ENCODE data around the gene USP20.

The USP20 gene

GRCh38 chr9:129823542-129823934, 11.7 kb upstream of the USP20 start:
- DNase-seq (ENCODE audit: low read depth in 2 of 2), result no peak

DNA sequence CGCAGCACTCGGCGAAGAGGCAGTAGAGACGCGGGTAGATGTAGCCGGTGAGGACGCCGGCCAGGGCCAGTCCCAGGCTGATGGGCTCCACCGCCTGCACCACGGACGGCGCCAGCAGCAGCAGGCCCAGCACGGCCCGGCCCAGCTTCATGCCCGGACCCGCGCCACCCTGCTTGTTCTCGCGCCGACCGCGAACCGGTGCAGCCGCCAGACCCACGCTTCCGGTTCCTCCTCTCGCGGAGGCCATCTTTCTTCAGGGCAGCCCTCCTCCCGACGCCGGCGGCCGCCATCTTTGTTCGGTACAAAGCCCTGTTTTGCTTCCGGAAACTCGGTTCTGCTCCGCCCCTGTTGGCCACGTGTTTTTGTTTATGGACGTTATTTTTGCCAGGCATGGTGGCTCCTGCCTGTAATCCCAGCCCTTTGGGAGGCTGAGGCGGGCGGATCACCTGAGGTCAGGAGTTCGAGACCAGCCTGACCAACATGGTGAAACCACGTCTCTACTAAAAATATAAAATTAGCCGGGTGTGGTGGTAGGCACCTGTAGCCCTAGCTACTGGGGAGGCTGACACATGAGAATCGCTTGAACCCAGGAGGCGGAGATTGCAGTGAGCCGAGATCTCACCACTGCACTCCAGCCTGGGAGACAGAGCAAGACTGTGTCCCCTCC, 11.2 kb upstream of the USP20 start, which contains the start of gene TOR1A:
TSS of gene TOR1A (minus strand) at position 202 of the 667 bp plus-strand sequence. CDS start at position 151, 51 bp downstream.
- DNase-seq (ENCODE audit: low read depth in 2 of 2), result peak; percentile 81 to 86

DNA sequence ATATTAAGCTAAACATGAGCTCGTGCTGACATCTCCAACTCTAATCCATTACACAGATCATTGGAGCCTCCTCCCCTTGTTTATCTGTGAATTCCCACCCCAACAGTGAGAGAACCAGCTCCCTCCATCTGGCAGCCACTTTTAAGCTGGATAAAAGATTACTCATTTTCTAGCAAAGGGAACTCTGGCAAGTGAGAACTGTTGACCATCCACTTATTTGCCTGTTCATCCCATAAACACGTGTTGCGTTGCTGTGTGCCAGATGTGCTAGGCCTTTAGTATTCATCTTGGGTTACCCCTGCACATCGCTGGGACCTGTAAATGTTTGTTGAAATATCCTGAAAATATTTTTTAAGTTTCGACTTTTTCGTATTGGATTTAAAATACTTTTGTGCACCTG, 8.9 kb upstream of the USP20 start:
- no peak for DNase-seq (ENCODE audit: low read depth in 2 of 2)

GRCh38 chr9:129826759-129827158, 8.5 kb upstream of the USP20 start:
- no peak for DNase-seq (ENCODE audit: low read depth in 2 of 2)

DNA sequence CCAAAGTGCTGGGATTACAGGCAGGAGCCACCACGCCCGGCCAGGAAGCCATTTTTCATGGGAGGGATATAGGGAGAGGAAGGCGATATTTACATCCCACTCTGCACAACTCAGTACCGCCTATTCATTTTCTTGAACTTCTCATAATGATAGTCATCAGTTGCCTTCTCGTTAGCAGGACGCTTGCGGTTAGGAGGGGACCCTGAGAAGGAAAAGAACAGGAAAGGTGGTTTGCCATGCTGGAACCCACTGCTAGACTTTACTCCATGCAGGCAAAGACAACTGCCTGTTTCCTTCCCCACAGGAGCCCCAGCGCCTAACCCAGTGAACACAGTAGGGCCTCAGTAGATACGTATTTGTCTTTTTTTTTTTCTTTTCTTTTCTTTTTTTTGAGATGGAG, 7.2 kb upstream of the USP20 start:
- DNase-seq (ENCODE audit: low read depth in 2 of 2), result no peak

DNA sequence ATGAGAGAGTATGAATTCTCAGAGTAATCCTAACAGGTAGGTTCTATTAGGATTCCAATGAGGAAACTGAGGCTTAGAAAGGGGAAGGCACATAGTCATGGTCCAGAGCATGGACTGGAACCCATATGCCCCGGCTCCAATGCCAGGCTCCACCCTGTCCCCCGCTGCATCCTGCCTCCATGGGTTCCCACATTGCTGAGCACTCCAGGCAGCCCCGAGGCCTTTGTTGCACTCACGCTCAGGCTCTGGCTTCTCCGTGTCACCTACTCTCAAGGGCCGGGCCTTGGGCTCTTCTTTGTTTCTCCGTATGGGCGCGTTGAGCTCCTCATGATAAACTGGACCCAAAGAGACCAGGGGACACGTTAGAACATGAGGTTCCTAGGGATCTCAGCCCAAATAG, 6.3 kb upstream of the USP20 start:
- no peak for DNase-seq (ENCODE audit: low read depth in 2 of 2)

DNA sequence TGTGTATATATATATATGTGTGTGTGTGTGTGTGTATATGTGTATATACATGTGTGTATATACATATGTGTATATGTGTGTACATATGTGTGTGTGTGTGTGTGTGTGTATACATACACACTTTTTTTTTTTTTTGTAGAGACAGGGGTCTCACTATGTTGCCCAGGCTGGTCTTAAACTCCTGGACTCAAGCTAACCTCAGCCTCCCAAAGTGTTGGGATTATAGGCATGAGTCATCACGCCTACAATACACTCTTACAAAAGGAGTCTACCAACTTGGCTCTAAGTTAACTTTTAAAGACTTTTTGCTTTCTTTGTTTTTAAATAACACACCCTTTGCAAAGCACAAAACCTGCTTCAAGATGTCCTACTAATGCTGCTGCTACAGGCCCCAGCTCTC, 2.3 kb upstream of the USP20 start:
- DNase-seq (ENCODE audit: low read depth in 2 of 2), result no peak

GRCh38 chr9:129834489-129835127, 650 bp upstream of the USP20 start:
- no peak for DNase-seq (ENCODE audit: low read depth in 2 of 2)

DNA sequence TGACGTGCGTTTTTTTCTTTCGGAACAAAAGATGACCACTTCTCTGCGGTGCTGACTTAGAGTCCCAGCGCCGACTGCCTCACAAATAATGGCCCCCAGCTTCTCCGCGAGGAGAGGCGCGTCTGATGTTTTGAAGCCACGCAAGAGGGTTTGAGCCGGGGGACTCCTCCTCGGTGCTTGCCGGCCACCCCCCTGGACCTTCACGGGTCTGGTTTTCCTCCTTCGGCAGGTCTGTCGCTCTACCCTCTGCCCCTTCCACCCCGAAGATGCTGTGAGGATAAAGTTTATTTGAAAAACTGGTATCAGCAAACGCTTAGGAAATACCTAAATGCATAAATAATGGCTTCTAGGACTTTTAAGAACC, 584 bp downstream of the USP20 start:
- no peak for DNase-seq (ENCODE audit: low read depth in 2 of 2)

- DNase-seq (ENCODE audit: low read depth in 2 of 2), result no peak
Measured at GRCh38 chr9:129836311-129837007, 1.2 kb downstream of the USP20 start.

- DNase-seq (ENCODE audit: low read depth in 2 of 2), result no peak
Measured at GRCh38 chr9:129838707-129839259, 3.5 kb downstream of the USP20 start.

DNA sequence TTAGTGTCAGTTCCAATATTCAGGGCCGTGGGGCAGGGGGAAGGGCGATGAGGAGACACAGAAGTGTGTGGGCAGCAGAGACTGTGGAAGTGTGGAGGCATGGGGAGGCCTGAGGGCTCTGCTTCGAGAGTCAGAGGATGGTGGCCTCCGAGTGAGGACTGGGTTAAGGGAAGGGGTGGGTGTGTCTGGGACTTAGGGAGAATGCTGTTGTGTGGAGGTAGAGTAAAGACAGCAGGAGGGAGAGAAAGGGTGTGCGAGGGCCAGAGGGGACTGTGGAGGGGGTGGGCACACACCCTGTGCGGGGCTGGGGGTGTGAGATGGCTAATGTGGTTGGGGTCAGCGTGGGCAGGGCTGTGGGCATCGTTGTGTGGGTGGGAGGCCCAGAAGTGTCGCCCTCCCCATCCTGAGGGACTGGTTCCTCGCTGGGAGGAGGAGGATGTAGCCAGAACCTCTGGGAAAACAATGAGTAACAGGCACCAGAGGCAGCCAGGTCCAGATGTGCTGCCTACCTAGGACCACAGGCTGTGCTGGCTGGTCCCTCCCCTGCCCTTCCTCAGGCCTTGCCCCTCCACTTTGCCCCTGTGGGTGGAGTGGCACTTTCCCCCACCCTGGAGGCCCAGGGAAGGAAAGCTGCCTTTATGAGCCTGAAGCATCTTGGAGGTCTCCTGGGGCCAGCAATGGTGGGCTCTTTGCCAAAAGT, 4.2 kb downstream of the USP20 start:
- DNase-seq (ENCODE audit: low read depth in 2 of 2), result no peak

DNA sequence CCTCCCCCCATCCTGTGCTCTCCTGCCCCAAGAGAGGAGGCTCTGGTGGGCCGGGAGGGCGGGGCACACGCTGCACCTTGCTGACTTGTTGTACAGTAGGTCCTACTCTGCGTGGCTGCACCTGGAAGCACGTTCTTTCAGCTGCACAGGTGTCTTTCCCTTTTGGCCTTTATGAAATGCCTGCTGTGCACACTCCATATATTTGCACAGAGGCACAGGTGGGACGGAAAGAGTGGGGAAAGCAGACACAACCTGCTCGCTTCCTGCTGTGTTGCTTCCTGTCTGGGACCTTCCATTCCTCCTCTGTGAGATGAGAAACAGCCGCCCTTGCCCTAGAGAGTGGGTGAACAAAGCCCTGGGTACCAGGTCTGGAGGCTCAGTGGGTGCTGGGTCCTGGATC, 4.8 kb downstream of the USP20 start:
- DNase-seq (ENCODE audit: low read depth in 2 of 2), result no peak

- DNase-seq (ENCODE audit: low read depth in 2 of 2), result no peak
Measured at GRCh38 chr9:129841071-129841470, 5.8 kb downstream of the USP20 start.

DNA sequence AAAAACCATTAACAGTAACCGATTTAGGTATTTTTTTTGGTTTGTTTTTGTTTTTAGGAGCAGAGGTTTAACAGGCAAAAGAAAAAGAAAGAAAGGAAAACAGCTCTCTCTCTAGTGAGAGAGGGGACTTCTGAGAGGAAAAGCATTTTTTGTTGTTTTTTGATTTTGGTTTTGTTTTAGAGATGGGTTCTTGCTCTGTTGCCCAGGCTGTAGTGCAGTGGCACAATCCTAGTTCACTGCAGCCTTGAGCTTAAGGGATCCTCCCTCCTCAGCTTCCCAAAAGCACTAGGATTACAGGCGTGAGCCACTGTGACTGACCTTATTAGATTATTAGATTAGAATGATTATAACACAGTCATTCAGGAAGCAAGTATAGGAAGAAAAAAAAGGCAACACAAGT, 10.1 kb downstream of the USP20 start:
- DNase-seq (ENCODE audit: low read depth in 2 of 2), result no peak

DNA sequence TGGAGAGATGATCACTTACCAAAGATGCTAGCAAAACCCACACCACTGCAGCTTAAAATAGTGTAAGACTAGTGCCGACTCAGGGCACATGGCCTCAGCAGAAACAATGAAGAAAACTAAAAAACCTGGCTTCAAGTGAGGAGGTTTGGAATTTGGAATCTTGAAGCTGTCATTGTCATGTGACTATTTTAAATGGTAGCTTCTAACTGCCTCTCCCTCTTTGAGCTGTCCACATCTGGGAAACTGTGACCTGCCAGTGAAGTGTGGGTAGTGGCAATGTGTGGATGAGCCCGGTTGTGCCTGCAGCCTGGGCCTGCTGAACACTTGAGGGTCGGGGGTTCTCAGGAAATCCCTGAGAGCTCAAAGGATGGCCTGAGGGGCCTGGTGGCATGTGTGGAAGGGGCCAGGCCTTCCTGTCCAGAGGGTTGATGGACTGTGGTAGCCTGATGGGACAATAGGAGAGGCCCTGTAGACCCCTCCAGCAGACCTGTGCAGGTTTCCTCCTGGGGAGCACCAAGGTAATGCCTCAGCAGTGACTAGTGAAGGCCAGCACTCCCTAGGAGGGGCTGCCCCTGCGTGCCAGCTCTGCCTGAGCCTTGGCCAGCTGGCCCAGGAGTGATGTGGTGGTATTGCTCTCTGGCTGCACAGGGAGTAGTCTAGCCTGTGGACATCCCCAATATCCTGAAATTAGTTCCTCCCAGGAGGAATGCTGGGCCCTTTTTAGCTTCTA, 13.6 kb downstream of the USP20 start:
- no peak for DNase-seq (ENCODE audit: low read depth in 2 of 2)

- DNase-seq (ENCODE audit: low read depth in 2 of 2), result no peak
Measured at GRCh38 chr9:129849901-129850300, 14.6 kb downstream of the USP20 start.

GRCh38 chr9:129850821-129851550, 15.7 kb downstream of the USP20 start:
- DNase-seq (ENCODE audit: low read depth in 2 of 2), result no peak

- no peak for DNase-seq (ENCODE audit: low read depth in 2 of 2)
Measured at GRCh38 chr9:129851821-129852220, 16.6 kb downstream of the USP20 start.

- no peak for DNase-seq (ENCODE audit: low read depth in 2 of 2)
Measured at GRCh38 chr9:129852579-129852978, 17.3 kb downstream of the USP20 start.

- DNase-seq (ENCODE audit: low read depth in 2 of 2), result no peak
Measured at GRCh38 chr9:129853614-129854013, 18.4 kb downstream of the USP20 start.

Measured in stimulated activated CD8-positive, alpha-beta memory T cell treated with anti-CD3 and anti-CD28 coated beads, Interleukin-7, amount 100 ng/mL, for 1 hour (primary cell).